ENCODE results near the gene WFS1.

Gene WFS1

GRCh38 chr4:6298852-6299251 lies 29.2 kb downstream of the WFS1 start:
- Histone ChIP-seq H3K36me3 (replicated peaks) (peaks cover 12% of the 10 kb centered on the region), H3K4me3 (ENCODE audit: low read depth, low read length) (no peak overlapping the region), H3K27ac (no peak overlapping the region), H3K27me3 (replicated peaks) (no peaks in the 10 kb centered on the region)
- in situ Hi-C loops (cut with HindIII; ENCODE audit: low pct_ligation_motif_present, low sequenced_read_pairs) = no loop called here
- no peak for TF ChIP-seq CTCF (IDR thresholded peaks at IDR 0.05; ENCODE audit: low read depth, low read length, missing control alignments)
- no peak for DNase-seq

GRCh38 chr4:6299875-6300274 lies 30.2 kb downstream of the WFS1 start:
- no peak overlapping the region for H3K4me3 ChIP-seq (ENCODE audit: low read depth, low read length)
- peaks cover 12% of the 10 kb centered on the region for H3K36me3 ChIP-seq (replicated peaks)
- no peaks in the 10 kb centered on the region for H3K27me3 ChIP-seq (replicated peaks)
- TF ChIP-seq CTCF (IDR thresholded peaks at IDR 0.05; ENCODE audit: low read depth, low read length, missing control alignments) = no peak
- H3K27ac ChIP-seq = no peak overlapping the region
- in situ Hi-C loops (cut with HindIII; ENCODE audit: low pct_ligation_motif_present, low sequenced_read_pairs) = no loop called here
- DNase-seq = no peak

GRCh38 chr4:6300359-6300758 lies 30.7 kb downstream of the WFS1 start:
- no peak overlapping the region for H3K4me3 ChIP-seq (ENCODE audit: low read depth, low read length)
- in situ Hi-C loops (cut with HindIII; ENCODE audit: low pct_ligation_motif_present, low sequenced_read_pairs) = no loop called here
- TF ChIP-seq CTCF (IDR thresholded peaks at IDR 0.05; ENCODE audit: low read depth, low read length, missing control alignments) = no peak
- no peaks in the 10 kb centered on the region for H3K27me3 ChIP-seq (replicated peaks)
- no peak overlapping the region for H3K27ac ChIP-seq
- H3K36me3 ChIP-seq (replicated peaks) = peaks cover 12% of the 10 kb centered on the region
- no peak for DNase-seq

- DNase-seq = no peak
- H3K27ac ChIP-seq = no peak overlapping the region
- in situ Hi-C loops (cut with HindIII; ENCODE audit: low pct_ligation_motif_present, low sequenced_read_pairs) = no loop called here
- H3K4me3 ChIP-seq (ENCODE audit: low read depth, low read length) = no peak overlapping the region
- no peaks in the 10 kb centered on the region for H3K27me3 ChIP-seq (replicated peaks)
- H3K36me3 ChIP-seq (replicated peaks) = peaks cover 12% of the 10 kb centered on the region
- TF ChIP-seq CTCF (IDR thresholded peaks at IDR 0.05; ENCODE audit: low read depth, low read length, missing control alignments) = no peak
Observed at GRCh38 chr4:6301051-6301731, 31.5 kb downstream of the WFS1 start.

GRCh38 chr4:6301732-6302442 lies 32.2 kb downstream of the WFS1 start:
- Histone ChIP-seq H3K4me3 (ENCODE audit: low read depth, low read length) (no peak overlapping the region), H3K36me3 (replicated peaks) (peaks cover 12% of the 10 kb centered on the region), H3K27ac (no peak overlapping the region), H3K27me3 (replicated peaks) (no peaks in the 10 kb centered on the region)
- no peak for DNase-seq
- TF ChIP-seq CTCF (IDR thresholded peaks at IDR 0.05; ENCODE audit: low read depth, low read length, missing control alignments) = no peak
- in situ Hi-C loops (cut with HindIII; ENCODE audit: low pct_ligation_motif_present, low sequenced_read_pairs) = no loop called here

Measured in brain microvascular endothelial cell (primary cell).